H9 (cell line): Measurements from ENCODE around the gene RAMP3. TPM values are rescaled to one million over a fixed set of nuclear protein-coding genes. Genes with fewer than 3 reads are reported as not detected.

Experiments
- DNase-seq: peaks from one replicate; pipeline ENCODE4 v3.0.0-alpha.2; 2017
- H2AFZ ChIP-seq: one replicate; pipeline ENCODE4 v1.6.1; 2013; ENCODE audit warnings: mild to moderate bottlenecking, low read length, control low read depth, moderate library complexity
- H2AK5ac ChIP-seq: 2 replicates; pipeline ENCODE4 v1.6.1; 2013; ENCODE audit warnings: low read length, control low read depth, mixed read lengths; ENCODE audit not compliant: insufficient read length
- H2BK120ac ChIP-seq: one replicate; pipeline ENCODE4 v1.6.1; 2013; ENCODE audit warnings: low read depth, mild to moderate bottlenecking, low read length, control low read depth, inconsistent platforms; ENCODE audit not compliant: poor library complexity, severe bottlenecking
- H2BK12ac ChIP-seq: 2 replicates; pipeline ENCODE4 v1.6.1; 2013; ENCODE audit warnings: low read length, control low read depth, mixed read lengths, low read depth; ENCODE audit not compliant: insufficient read length
- H2BK15ac ChIP-seq: 2 replicates; pipeline ENCODE4 v1.6.1; 2013; ENCODE audit warnings: low read depth, low read length, control low read depth
- H2BK20ac ChIP-seq: one replicate; pipeline ENCODE4 v1.6.1; 2013; ENCODE audit warnings: low read depth, mild to moderate bottlenecking, low read length, control low read depth, inconsistent platforms; ENCODE audit not compliant: poor library complexity, severe bottlenecking
- H2BK5ac ChIP-seq: 2 replicates; pipeline ENCODE4 v1.6.1; 2013; ENCODE audit warnings: low read length, control low read depth, mixed read lengths; ENCODE audit not compliant: insufficient read length
- H3K14ac ChIP-seq: 2 replicates; pipeline ENCODE4 v1.6.1; 2013; ENCODE audit warnings: low read length, control low read depth; ENCODE audit not compliant: insufficient read depth
- H3K18ac ChIP-seq: 2 replicates; pipeline ENCODE4 v1.6.1; 2013; ENCODE audit warnings: low read depth, mild to moderate bottlenecking, mixed read lengths, low read length, control low read depth; ENCODE audit not compliant: insufficient read length
- H3K23ac ChIP-seq: 2 replicates; pipeline ENCODE4 v1.6.1; 2013; ENCODE audit warnings: low read length, control low read depth, mixed read lengths, low read depth; ENCODE audit not compliant: insufficient read length
- H3K23me2 ChIP-seq: 2 replicates; pipeline ENCODE4 v1.6.1; 2013; ENCODE audit warnings: low read depth, mild to moderate bottlenecking, mixed read lengths, low read length, control low read depth; ENCODE audit not compliant: insufficient read length, poor library complexity, severe bottlenecking
- H3K27ac ChIP-seq: 2 replicates; pipeline ENCODE4 v1.5.1; 2013; ENCODE audit warnings: low read length, control low read depth, mixed read lengths, low read depth; ENCODE audit not compliant: insufficient read length
- H3K27me3 ChIP-seq: 2 replicates; pipeline ENCODE4 v1.6.1; 2013; ENCODE audit warnings: low read length, control low read depth, inconsistent platforms; ENCODE audit not compliant: insufficient read depth
- H3K4ac ChIP-seq: 2 replicates; pipeline ENCODE4 v1.6.1; 2013; ENCODE audit warnings: low read depth, mild to moderate bottlenecking, control low read depth, inconsistent platforms, low read length, moderate library complexity
- H3K4me1 ChIP-seq: 2 replicates; pipeline ENCODE4 v1.6.1; 2013; ENCODE audit warnings: low read length, control low read depth, inconsistent platforms; ENCODE audit not compliant: insufficient read depth
- H3K4me2 ChIP-seq: 2 replicates; pipeline ENCODE4 v1.6.1; 2013; ENCODE audit warnings: low read length, control low read depth, mixed read lengths; ENCODE audit not compliant: insufficient read length, insufficient read depth
- H3K56ac ChIP-seq: 2 replicates; pipeline ENCODE4 v1.6.1; 2013; ENCODE audit warnings: low read depth, mild to moderate bottlenecking, mixed read lengths, low read length, control low read depth; ENCODE audit not compliant: insufficient read length
- H3K79me1 ChIP-seq: 2 replicates; pipeline ENCODE4 v1.6.1; 2013; ENCODE audit warnings: low read depth, mild to moderate bottlenecking, moderate library complexity, low read length, control low read depth, inconsistent platforms; ENCODE audit not compliant: insufficient read depth, poor library complexity, severe bottlenecking
- H3K79me2 ChIP-seq: 2 replicates; pipeline ENCODE4 v1.6.1; 2013; ENCODE audit warnings: low read length, control low read depth, inconsistent platforms; ENCODE audit not compliant: insufficient read depth
- H3K9ac ChIP-seq: 2 replicates; pipeline ENCODE4 v1.6.1; 2013; ENCODE audit warnings: low read length, control low read depth, mixed read lengths; ENCODE audit not compliant: insufficient read length; ENCODE audit errors: extremely low read depth
- H3K9me3 ChIP-seq: one replicate; pipeline ENCODE4 v1.6.1; 2013; ENCODE audit warnings: low read depth, low read length, inconsistent platforms; ENCODE audit not compliant: control insufficient read depth
- H3T11ph ChIP-seq: one replicate; pipeline ENCODE4 v1.6.1; 2013; ENCODE audit warnings: mild to moderate bottlenecking, low read length, control low read depth, inconsistent platforms
- H4K20me1 ChIP-seq: one replicate; pipeline ENCODE4 v1.6.1; 2013; ENCODE audit not compliant: control insufficient read depth, insufficient read length, insufficient read depth
- H4K5ac ChIP-seq: 2 replicates; pipeline ENCODE4 v1.6.1; 2013; ENCODE audit warnings: low read depth, mild to moderate bottlenecking, mixed read lengths, low read length, control low read depth; ENCODE audit not compliant: insufficient read length
- H4K8ac ChIP-seq: replicated peaks from 2 replicates; pipeline ENCODE4 v1.6.1; 2013; ENCODE audit warnings: low read length, control low read depth, mixed read lengths, low read depth; ENCODE audit not compliant: insufficient read length
- H4K91ac ChIP-seq: 2 replicates; pipeline ENCODE4 v1.6.1; 2013; ENCODE audit warnings: low read depth, mild to moderate bottlenecking, moderate library complexity, mixed read lengths, low read length, control low read depth; ENCODE audit not compliant: insufficient read length
- H3K27ac Mint-ChIP-seq, 3 experiments: 2 replicates in 2 of 3; 3 replicates in 1 of 3; pipeline ENCODE4 v1.8.0; 2020 to 2021; ENCODE audit warnings: mixed read lengths in 3 of 3, mild to moderate bottlenecking in 1 of 3, moderate library complexity in 1 of 3
- H3K27me3 Mint-ChIP-seq: 2 replicates; pipeline ENCODE4 v1.8.0; 2021; ENCODE audit warnings: low read depth, mild to moderate bottlenecking, moderate library complexity, mixed read lengths
- H3K36me3 Mint-ChIP-seq, 3 experiments: 2 replicates in 2 of 3; 3 replicates in 1 of 3; pipeline ENCODE4 v1.8.0; 2020 to 2021; ENCODE audit warnings: low read depth in 3 of 3, mixed read lengths in 3 of 3; ENCODE audit not compliant: insufficient read depth in 1 of 3
- H3K4me1 Mint-ChIP-seq, 2 experiments: 2 replicates each; pipeline ENCODE4 v1.8.0; 2020; ENCODE audit warnings: mixed read lengths in 2 of 2
- H3K4me3 Mint-ChIP-seq, 2 experiments: 2 replicates in 1 of 2; 3 replicates in 1 of 2; pipeline ENCODE4 v1.8.0; 2020 to 2021; ENCODE audit warnings: mild to moderate bottlenecking in 2 of 2, mixed read lengths in 2 of 2, moderate library complexity in 1 of 2
- H3K9me3 Mint-ChIP-seq, 2 experiments: 2 replicates in 1 of 2; 3 replicates in 1 of 2; pipeline ENCODE4 v1.8.0; 2020; ENCODE audit warnings: mild to moderate bottlenecking in 2 of 2, mixed read lengths in 2 of 2, moderate library complexity in 1 of 2
- CTCF ChIP-seq: fragments of 200-600 bp; sonication (generic); conservative IDR thresholded peaks from 3 replicates; pipeline ENCODE4 v1.8.0; 2021; ENCODE audit warnings: antibody characterized with exemption, mild to moderate bottlenecking
- WGBS: extraction: QIAGEN DNeasy Blood & Tissue Kit; methylation state at CpG from one replicate; pipeline ENCODE4 v1.1.7; 2013; ENCODE audit warnings: missing lambda C conversion rate, low lambda C conversion rate, mixed read lengths; ENCODE audit not compliant: insufficient read length; ENCODE audit errors: extremely low coverage; 5-methylcytosine and 5-hydroxymethylcytosine counted together
- long read RNA-seq: library from polyadenylated mRNA; unstranded; transcript quantifications from one replicate; pipeline ENCODE4 v2.0.0, GENCODE V29; 2020
- total RNA-seq: library from RNA; stranded (reverse); gene quantifications from 2 replicates; pipeline ENCODE4 v1.2.1, GENCODE V29; 2021

The RAMP3 gene, protein sequence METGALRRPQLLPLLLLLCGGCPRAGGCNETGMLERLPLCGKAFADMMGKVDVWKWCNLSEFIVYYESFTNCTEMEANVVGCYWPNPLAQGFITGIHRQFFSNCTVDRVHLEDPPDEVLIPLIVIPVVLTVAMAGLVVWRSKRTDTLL
- 0.63 and 0.66 TPM in 2 replicates for total RNA-seq
- long read RNA-seq, partial matches to known transcripts, result 0 of 5 reads
- long read RNA-seq, other reads (novel, unspliced or antisense), result 1 of 5 reads

DNA sequence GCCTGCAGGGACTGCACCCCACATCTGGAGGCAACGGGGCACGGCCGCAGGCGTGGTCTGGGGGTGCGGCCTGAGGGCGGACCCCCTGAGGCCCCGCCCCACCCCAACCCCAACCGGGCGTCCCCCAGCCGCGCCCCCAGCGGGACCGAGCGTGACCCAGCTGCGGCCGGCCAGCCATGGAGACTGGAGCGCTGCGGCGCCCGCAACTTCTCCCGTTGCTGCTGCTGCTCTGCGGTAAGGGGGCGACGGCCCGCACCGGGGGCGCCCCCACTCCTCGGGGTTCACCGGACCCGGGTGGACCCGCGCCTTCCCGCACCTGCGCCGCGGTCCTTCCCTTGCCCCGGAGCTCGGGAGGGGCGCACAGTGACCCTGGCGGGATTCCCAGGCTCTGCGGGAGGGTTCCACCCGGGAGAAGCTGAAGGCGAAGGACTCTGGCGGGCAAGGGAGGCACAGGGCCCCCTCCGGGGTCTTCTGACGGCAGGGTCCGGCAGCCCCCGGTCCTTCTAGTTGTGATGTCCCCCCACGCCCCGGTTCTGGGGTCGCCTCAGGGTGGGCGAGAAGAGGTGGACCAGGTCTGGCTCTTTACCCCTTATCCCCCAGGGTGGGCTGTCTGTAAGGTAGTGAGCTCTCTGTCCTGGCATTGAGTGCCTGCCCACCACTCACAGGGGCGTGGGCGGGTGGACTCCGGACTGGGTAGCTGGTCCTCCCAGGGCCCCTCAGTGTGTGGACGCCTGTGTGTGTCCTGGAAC is at the start of gene RAMP3:
TSS of gene RAMP3 (plus strand) at position 139 of the 749 bp plus-strand sequence. CDS start at position 177, 38 bp downstream.
- H4K8ac ChIP-seq, result no peak within 1 kb of the TSS
- no peak within 1 kb of the TSS for H3K27ac ChIP-seq
- no peak within 1 kb of the TSS for H3K4ac ChIP-seq
- Mint-ChIP-seq H3K4me3 (peak within 1 kb of the TSS; percentile 67 to 85), H3K4me1 (peaks cover 15 to 16% of the 10 kb centered on the region in 2 experiments), H3K36me3 (no peaks in the 10 kb centered on the region; a peak in 1 of 7 replicates), H3K27ac (no peak within 1 kb of the TSS; a peak in 1 of 7 replicates), H3K9me3 (no peaks in the 10 kb centered on the region; a peak in 1 of 5 replicates), H3K27me3 (peaks cover 42% of the 10 kb centered on the region)
- H2BK120ac ChIP-seq, result no peak within 1 kb of the TSS
- H2BK20ac ChIP-seq, result no peak within 1 kb of the TSS
- TF ChIP-seq CTCF, result no peak
- peak within 1 kb of the TSS; percentile 35 for H3K4me2 ChIP-seq
- no CpG with 5 or more reads among the region's 56 CpGs for WGBS
- no peak within 1 kb of the TSS for H2BK15ac ChIP-seq
- no peak within 1 kb of the TSS; the same call in 1 of the 2 replicates for H3K14ac ChIP-seq
- no peak within 1 kb of the TSS for H3K23ac ChIP-seq
- peaks cover 10% of the 10 kb centered on the region; the same call in 1 of the 2 replicates for H3K27me3 ChIP-seq
- no peak within 1 kb of the TSS for H3K56ac ChIP-seq
- no peaks in the 10 kb centered on the region for H3K9me3 ChIP-seq
- H3T11ph ChIP-seq, result no peak within 1 kb of the TSS
- no peaks in the 10 kb centered on the region for H3K79me1 ChIP-seq
- H4K5ac ChIP-seq, result no peak within 1 kb of the TSS
- no peak within 1 kb of the TSS for H3K18ac ChIP-seq
- H2BK12ac ChIP-seq, result no peak within 1 kb of the TSS
- H3K23me2 ChIP-seq, result peaks cover 2% of the 10 kb centered on the region
- no peak for DNase-seq
- no peaks in the 10 kb centered on the region for H3K4me1 ChIP-seq
- no peak within 1 kb of the TSS for H2AFZ ChIP-seq
- no peaks in the 10 kb centered on the region for H4K20me1 ChIP-seq
- no peak within 1 kb of the TSS for H4K91ac ChIP-seq
- H2AK5ac ChIP-seq, result no peak within 1 kb of the TSS
- no peaks in the 10 kb centered on the region for H3K79me2 ChIP-seq
- no peak within 1 kb of the TSS for H3K9ac ChIP-seq
- no peak within 1 kb of the TSS for H2BK5ac ChIP-seq
